HG03060 (cell line): ENCODE data around the gene RBM18.

Experiments used
- ATAC-seq: cut with Tn5 transposase; IDR thresholded peaks from one replicate; pipeline ENCODE4 v1.9.1; 2021; ENCODE audit warnings: low read depth, moderate number of reproducible peaks; ENCODE audit not compliant: unreplicated experiment

RBM18 gene

DNA sequence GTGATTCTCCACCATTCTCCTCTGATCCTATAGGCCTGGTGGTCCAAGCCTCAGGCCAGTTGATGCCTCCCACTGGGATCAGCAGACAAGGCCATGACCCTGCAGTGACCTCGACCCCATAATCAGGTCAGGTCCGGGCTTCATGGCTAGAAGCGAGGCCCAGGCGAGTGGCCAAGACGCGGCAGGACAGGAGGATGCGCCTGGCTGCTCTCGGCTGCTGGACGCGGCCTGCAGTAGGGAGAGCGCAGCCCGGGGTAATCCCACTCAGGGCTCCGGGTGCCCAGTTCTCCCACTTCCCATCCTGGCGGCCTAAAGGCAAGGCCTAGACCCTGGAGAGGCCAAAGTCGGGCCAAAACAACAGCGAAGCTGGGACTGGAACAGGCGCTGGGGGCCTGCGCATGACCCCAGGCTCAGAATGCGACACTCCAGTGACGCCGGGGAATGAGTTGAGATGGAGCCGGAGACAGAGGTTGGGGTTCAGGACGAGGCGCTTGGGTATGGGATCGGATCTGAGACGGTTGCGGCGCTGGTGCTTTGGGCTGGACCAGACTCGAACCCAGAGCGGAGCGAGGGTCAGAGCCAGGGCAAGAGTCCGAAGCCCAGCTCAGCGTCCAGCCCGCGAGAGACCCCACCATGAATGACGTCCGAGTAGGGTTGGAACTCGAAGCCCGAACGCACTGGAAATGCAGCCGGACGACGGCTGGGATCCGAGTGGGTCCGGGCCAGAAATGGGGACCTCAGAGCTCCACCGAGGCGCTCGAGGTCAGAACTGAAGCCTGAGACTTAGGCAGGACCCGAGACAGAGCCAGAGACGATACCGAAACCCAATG lies 39.1 kb downstream of the RBM18 start:
- no peak for ATAC-seq

DNA sequence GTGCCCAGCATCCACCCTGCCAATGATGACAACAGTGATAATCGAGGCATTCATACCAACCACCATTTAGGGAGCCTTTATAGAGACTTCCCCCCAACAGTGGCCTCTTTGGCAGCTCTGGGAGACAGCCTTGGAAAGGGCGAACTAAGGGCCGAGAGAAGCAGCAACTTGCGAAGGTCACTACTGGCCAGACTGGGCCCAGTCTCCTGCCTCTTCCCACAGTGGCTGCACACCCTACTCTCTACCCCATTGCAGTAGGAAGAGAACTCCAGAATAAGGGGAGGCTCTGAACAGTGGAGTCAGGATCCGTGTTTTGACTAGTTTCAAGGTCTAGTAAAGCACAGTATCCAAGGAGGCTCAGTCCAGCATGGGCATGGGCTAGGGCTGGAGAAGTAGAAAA lies 41.2 kb downstream of the RBM18 start:
- no peak for ATAC-seq

DNA sequence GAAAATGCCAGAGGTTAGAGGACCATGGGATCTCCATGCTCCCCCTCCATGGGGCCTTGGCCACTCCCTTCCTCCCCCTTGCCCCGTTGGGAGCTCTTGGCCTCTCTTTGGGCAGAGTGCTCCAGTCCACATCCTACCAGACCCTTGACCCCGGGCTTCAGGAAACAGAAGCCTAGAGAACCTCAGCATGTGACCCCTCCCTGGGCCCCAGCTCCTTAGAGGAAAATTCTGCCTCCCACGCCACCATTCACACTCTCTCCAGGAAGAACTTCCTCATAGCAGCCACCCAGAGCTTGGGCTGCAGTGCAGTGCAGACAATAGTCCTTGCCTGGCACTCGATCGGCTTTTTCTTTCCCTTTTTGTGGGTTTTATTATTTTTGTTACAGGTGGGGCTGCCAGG lies 41.8 kb downstream of the RBM18 start:
- no peak for ATAC-seq

DNA sequence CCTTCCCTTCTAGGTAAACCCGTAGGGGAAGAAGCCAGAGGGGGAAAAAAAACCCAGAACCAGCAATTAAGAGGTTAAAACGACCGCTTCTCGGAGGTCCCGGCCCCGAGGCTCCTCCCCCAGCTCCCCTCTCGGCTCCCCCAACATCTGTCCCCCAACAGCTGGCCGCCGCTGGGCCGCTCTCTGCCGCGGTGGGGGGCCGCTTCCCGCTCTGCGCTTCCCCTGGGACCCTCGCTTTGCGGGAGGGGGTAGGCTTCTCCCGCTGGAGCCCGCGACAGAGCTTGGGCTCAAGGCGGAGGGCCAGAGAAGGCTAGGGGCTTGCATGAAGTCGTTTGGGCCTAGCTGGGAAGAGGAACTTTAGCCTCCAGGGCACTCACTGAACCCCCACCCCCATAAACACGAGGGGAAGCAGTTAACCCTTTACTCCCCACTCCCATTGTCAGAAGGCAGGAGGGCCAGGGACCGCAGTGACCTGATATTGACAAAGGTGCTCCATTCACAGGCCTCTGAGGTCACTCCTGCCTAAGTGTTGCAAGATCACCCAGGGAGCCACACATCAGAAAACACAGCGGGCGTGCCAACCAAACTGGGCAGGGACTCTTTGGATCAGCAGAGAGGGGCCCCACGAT lies 43.3 kb downstream of the RBM18 start:
- ATAC-seq, result no peak

- no peak for ATAC-seq
Observed at GRCh38 chr9:122220673-122221182, 43.9 kb downstream of the RBM18 start.

- ATAC-seq, result no peak
Observed at GRCh38 chr9:122219856-122220672, 44.6 kb downstream of the RBM18 start.

DNA sequence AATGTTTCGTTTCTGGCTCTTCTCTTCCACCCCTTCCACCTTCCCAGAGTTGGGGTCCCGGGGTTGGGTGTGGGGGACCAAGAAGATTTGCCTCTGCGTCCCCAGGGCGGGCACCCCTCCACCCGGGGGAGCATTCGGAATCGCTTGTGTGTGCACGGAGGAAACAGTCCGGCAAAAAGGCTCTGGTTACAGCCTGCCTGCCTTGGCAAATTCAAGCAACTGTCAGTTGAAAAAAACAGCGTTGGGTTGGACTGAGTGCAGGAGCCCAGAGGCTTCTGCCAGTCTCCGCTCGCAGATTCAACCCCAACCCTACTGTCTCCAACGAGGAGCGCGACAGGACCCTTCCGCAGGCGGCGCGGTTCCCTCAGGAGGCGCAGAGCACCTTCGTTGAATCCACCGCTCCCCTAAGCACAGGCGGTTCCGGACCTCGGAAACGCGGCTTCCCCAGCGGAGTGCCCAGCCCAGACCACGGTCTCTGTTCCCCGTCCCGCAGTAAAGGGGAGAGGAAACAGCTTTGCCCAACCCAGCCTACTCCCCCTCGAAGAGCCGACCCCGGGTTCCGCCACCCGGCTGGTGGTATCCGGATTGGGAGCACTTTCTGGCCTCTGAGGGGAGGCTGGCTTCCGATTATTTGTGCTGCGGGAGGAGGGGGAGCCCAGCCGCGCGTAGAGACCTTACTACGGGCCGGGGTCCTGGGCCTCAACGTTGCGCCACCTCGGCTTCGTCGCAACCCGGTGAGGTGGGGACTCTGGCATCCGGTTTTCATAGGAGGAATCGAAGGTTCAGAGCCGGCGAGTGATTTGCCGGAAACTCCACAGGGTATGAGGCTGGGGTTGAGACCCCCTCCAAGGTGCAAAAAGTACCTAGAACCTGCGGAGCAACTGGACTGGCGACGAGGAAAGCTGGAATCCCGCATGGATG lies 45.4 kb downstream of the RBM18 start:
- ATAC-seq, result no peak

DNA sequence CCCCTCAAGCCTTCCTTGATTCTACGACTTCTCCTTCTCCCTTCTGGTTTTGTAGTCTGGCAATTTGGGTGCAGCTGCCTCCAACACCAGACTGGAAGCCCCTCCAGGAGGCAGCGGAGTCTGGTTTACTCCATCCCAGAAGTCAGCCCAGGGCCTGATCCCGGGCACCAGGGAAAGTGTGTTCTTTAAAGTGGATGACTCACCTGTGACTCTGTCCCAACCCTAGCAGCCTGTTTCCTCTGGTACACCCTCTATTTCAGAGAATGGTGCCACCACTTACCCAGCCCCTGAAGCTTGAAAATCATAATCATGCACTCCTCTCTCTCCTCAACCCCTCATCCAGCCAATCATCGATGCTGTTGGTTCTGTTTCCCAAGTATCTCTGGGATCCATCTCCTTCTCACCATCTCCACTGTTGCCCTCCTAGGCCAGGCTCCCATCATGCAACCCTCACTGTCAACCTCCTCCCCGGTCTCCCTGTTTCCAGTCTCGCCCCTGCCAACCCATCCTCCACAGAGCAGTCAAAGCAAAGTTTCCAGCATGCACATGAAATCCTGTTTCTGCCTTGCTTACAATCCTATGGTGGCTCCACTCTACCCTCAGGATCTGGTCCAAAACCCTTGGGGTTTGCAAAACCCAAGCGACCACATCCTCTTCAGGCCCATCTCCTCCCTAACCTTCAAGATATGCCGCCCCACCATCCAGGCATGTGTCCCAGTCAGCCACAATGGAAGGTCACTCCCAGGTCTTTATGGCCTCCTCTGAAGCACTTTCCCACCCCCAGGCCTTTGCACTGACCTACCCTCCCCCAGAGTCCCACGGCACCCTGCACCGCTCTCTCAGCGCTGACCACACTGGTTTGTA lies 46.3 kb downstream of the RBM18 start:
- ATAC-seq, result no peak

DNA sequence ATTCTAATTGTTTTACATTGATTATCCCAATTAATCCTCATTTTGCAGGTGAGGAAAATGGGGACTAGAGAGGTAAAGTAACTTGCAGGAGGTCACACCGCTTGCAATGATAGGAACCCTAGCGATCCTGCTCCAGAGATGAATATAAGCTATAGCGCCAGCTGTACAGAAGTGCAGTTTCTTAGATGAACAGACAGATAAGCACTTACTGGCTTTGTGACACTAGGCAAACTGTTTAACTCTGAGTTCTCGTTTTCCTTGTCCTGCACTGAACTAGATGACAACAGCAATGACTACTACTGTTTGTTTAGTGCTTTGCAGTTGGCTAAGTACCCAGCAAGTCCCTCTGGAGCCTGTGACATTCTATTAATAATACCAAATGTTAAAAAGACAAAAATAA lies 47.0 kb downstream of the RBM18 start:
- no peak for ATAC-seq

- no peak for ATAC-seq
Observed at GRCh38 chr9:122216798-122217418, 47.7 kb downstream of the RBM18 start.

DNA sequence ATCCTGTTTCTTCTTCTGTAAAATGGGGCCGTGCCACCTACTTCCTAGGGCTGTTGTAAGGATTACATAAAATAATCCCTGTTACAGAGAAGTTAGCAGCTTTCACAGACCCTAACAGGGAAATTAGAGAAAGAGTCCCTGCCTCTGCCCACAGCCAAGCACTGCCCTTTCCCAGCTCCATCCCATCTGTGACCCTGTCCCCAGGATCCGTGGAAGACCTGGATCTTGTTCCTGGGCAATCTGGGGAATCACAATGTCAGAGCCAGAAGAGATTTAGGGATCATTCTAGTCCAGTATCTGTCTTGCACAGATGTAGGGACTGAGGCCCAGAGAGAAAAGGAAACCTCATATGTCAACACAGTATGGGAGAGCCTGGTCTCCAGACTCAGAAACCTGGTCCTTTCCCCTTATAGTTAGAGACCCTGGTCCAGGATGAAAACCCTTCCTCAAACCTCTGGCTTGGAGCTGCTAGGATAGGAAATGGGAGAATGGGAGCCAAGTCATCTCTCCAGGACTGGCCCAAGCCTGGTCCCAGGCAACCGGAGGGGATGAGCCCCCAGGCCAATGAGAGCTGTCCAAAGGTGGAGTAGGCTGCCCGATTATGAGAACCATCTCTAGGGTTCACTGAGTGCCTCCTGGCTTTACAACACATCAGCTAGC lies 48.4 kb downstream of the RBM18 start:
- ATAC-seq, result no peak

DNA sequence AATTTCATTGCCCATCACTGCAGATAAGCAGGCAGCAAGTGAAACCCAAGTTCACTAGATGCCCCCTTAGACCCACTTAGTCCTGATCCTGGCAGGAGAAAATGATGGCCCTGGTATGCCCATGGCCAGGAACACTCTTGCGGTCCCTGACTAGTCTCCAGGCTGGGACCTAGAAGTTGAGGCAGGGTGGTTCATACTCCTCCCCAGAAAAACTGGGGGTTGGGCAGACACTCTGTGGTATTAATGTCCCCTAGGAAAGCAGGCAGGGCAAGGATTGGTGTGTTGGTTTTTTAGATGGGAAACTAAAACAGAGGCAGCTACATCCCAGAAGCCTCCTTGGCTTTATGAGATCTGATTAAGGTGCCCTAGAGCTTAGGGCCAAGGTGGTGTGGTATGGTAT lies 49.0 kb downstream of the RBM18 start:
- ATAC-seq, result no peak

GRCh38 chr9:122214507-122214906 lies 50.1 kb downstream of the RBM18 start:
- no peak for ATAC-seq

DNA sequence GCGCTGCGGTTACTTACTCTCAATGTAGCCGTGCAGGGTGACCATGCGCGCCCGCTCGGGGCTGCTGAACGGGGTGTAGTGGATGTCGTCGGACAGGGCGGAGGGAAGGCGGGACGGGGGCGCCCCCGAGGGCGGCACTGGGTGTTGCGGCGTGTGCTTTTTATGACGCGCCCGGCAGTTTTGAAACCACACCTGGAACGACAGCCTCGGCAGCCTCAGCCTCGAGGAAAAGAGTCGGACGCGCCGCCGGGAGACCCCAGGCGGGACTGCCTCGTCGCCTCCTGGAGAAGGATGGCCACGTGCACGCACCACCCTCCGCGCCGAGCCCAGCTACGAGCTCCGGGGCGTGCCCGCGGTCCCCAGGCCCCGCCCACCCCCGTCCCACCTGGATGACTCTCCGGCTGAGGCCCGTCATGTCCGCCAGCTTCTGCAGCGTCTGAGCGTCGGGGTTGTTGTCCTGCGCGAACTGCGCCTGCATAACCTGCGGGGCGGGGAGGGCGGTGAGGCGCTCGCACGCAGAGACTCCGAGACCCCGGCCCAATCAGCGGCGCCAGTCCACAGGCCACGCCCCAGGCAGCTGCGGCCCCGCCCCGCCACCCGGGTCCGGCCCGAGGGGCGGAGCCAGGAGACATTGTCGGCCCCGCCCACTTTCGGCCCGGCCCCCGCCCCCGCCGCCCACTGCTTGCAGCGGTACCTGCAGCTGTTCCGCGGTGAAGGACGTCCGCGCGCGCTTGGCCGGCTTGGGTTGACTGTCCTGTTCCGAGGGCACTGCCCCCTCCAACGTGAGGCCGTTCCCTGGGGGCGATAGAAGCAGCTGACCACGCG lies 50.8 kb downstream of the RBM18 start:
- ATAC-seq, result no peak

GRCh38 chr9:122213102-122213588 lies 51.5 kb downstream of the RBM18 start:
- no peak for ATAC-seq

- no peak for ATAC-seq
Observed at GRCh38 chr9:122212473-122213004, 52.1 kb downstream of the RBM18 start.

GRCh38 chr9:122209451-122209850 lies 55.2 kb downstream of the RBM18 start:
- no peak for ATAC-seq
